ENCODE data around the gene FAM229B. TPM values are rescaled to one million over a fixed set of nuclear protein-coding genes. Genes with fewer than 3 reads are reported as not detected.
A peak's percentile ranks its signal among the peaks of the same experiment; 100 is the strongest.
"Not testable (repeated sequence)": the region's sequence is repeated elsewhere in the genome, so short reads cannot be mapped to it uniquely, and the experiment has no call there.

FAM229B gene, protein sequence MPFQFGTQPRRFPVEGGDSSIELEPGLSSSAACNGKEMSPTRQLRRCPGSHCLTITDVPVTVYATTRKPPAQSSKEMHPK
- 10 to 100 TPM in 11 of 12 donors, not detected in 1; 15.9 to 32.5 (median 20.1) TPM for polyA plus RNA-seq (ENCODE audit: insufficient read length in 12 of 12)
- long read RNA-seq, donor 1, transcript FAM229B-201 (4 exons, 2,543 nt) = major isoform, 19 of 19 reads
- long read RNA-seq, donor 1, partial matches to known transcripts = 0 of 19 reads
- long read RNA-seq, donor 1, other reads (novel, unspliced or antisense) = 0 of 19 reads
- long read RNA-seq, donor 2, transcript FAM229B-201 (4 exons, 2,543 nt) = major isoform, 12 of 12 reads
- long read RNA-seq, donor 2, partial matches to known transcripts = 0 of 12 reads
- long read RNA-seq, donor 2, other reads (novel, unspliced or antisense) = 0 of 12 reads
- long read RNA-seq, donor 3, transcript FAM229B-201 (4 exons, 2,543 nt) = major isoform, 5 of 5 reads
- long read RNA-seq, donor 3, partial matches to known transcripts = 0 of 5 reads
- long read RNA-seq, donor 3, other reads (novel, unspliced or antisense) = 0 of 5 reads
- long read RNA-seq, donor 4, transcript FAM229B-201 (4 exons, 2,543 nt) = major isoform, 6 of 6 reads
- long read RNA-seq, donor 4, partial matches to known transcripts = 0 of 6 reads
- long read RNA-seq, donor 4, other reads (novel, unspliced or antisense) = 0 of 6 reads
- long read RNA-seq, donor 5, transcript FAM229B-201 (4 exons, 2,543 nt) = major isoform, 21 of 21 reads
- long read RNA-seq, donor 5, partial matches to known transcripts = 0 of 21 reads
- long read RNA-seq, donor 5, other reads (novel, unspliced or antisense) = 0 of 21 reads
- long read RNA-seq, donor 6, transcript FAM229B-201 (4 exons, 2,543 nt) = major isoform, 8 of 8 reads
- long read RNA-seq, donor 6, partial matches to known transcripts = 0 of 8 reads
- long read RNA-seq, donor 6, other reads (novel, unspliced or antisense) = 0 of 8 reads
- long read RNA-seq, donor 7, transcript FAM229B-201 (4 exons, 2,543 nt) = major isoform, 12 of 12 reads
- long read RNA-seq, donor 7, partial matches to known transcripts = 0 of 12 reads
- long read RNA-seq, donor 7, other reads (novel, unspliced or antisense) = 0 of 12 reads
- long read RNA-seq, donor 8, transcript FAM229B-201 (4 exons, 2,543 nt) = major isoform, 17 of 17 reads
- long read RNA-seq, donor 8, partial matches to known transcripts = 0 of 17 reads
- long read RNA-seq, donor 8, other reads (novel, unspliced or antisense) = 0 of 17 reads
- long read RNA-seq, donor 9, transcript FAM229B-201 (4 exons, 2,543 nt) = major isoform, 9 of 9 reads
- long read RNA-seq, donor 9, partial matches to known transcripts = 0 of 9 reads
- long read RNA-seq, donor 9, other reads (novel, unspliced or antisense) = 0 of 9 reads
- long read RNA-seq, donor 10, transcript FAM229B-201 (4 exons, 2,543 nt) = major isoform, 9 of 9 reads
- long read RNA-seq, donor 10, partial matches to known transcripts = 0 of 9 reads
- long read RNA-seq, donor 10, other reads (novel, unspliced or antisense) = 0 of 9 reads
- long read RNA-seq, donor 11, transcript FAM229B-201 (4 exons, 2,543 nt) = major isoform, 12 of 12 reads
- long read RNA-seq, donor 11, partial matches to known transcripts = 0 of 12 reads
- long read RNA-seq, donor 11, other reads (novel, unspliced or antisense) = 0 of 12 reads

DNA sequence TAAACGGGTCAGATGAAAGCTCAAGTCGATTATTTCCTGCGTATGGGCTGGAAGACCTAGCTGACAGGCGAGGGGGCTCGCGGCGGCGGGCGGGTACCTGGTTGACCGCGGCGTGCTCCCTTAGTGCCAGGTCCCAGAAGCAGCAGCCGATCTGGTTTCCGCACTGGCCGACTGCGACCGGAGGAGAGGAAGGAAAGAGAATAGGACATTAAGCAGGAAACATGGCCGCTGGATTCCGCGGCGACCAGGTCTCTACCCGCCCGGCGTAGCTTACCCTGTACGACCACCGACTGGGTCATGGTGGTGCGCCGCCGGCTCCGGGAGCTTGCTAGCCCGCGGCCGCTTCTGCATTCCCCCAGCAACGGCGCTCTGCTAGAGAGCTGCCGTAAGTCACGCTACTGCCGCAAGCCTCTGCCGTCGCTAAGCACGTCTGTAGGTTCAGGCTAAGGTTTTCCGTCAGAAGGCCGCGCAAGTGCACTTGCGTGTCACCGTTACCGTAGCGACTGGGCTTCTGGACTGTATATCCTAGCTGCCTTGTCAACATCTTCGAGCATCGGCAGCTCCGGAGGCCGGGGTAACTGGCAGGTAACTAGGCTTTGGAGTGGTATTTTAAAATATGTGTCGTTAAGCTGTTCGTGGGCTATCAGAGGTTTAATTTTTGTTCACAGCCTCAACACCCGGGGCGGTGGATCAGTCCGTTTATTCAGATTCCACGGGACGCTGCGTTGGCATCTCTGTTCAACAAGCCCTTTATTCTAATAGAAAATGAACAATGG is at the start of gene FAM229B, which contains the start of gene TUBE1:
Gene FAM229B (plus strand): TSS at position 456 of the 776 bp plus-strand sequence. CDS start 11,693 bp downstream, outside the sequence.
Gene TUBE1 (minus strand): TSS at position 347 of the 776 bp plus-strand sequence. CDS start 48 bp downstream, at position 299.
- peak; percentile 96 for DNase-seq

DNA sequence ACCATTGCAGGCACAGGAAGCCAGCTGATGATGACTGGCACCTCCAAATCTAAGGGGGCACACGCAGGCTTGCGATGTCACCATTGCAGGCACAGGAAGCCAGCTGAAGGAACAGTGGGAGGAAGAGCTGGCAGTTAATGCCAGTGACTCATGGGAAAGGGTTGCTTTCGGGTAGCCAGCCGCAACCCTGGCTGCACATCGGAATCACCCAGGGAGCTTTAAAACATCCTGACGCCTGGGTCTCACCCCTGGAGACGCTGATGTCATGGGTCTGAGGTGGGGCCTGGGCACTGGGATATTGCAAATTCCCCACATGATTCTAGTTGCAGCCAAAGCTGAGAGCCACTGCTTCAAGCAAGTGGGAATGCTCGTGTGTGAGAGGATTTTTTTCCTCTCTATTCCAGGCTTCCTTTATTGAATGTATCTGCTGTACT is 49.6 kb upstream of the FAM229B start:
- DNase-seq = no peak

DNA sequence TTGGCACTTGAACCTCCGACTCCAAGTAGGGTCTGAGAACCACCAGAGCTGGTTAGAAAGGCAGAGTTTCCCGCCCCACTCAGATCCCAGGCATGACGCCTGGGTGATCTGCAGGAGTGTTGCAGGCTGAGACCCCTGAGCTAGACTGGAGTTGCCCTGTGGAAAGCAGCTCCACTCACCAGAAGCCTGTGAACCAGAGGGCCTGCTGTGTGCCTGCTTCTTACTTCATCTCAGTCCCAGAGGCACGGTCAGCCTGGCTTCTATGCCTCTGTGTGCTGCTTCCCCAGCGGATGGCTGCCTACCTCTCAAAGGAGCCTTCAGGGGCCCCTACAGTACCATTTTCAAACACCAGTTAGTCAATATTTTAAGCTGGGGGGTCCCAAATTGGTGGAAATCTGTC is 49.1 kb upstream of the FAM229B start:
- DNase-seq = no peak

DNA sequence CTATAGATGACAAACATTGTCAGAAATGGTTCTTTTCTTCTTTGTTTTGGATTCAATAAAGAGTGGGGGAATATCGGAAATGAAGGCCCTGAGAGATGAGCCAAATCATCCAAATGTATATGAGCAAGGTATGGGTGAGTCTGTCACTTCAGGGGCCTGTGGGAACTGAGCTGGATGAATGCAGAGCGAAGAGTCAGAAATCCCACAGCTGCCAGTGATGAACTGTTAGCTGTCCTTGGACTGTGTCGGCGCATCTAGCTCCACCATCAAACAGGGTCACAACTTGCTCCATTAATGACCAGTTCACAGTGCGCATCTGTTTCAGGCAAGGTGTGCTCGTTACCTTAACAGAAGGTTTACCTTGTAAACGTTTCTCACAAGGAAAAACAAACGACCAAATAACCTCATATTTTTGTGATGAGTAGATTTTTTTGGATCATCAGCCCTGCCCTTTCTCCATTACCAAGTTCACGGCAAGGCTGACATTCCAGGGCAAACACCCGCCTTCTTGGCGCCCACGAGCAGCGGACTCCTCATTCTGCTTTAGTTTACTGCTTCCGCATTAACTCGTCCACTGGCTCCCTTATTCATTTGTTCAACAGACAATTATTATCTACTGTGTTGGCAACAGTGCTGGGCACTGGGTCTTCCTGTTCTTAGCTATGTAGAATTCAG is 48.5 kb upstream of the FAM229B start:
- DNase-seq = no peak

DNA sequence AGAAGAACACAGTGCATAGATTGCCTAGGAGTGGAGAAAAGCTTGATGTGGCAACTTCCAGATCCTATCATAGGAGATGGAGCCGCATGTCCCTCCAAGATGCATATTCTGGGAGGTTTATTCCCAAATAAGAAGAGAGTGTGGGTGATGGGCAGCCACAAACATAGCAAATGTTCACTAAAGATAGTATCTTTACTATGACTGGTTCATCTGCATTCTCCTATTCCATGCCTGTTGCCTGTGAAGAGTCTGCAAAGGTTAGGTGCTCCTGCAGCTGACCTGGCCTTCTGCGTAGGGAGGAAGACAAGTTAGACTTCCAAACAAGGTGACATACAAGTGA is 48.0 kb upstream of the FAM229B start:
- DNase-seq = no peak

DNA sequence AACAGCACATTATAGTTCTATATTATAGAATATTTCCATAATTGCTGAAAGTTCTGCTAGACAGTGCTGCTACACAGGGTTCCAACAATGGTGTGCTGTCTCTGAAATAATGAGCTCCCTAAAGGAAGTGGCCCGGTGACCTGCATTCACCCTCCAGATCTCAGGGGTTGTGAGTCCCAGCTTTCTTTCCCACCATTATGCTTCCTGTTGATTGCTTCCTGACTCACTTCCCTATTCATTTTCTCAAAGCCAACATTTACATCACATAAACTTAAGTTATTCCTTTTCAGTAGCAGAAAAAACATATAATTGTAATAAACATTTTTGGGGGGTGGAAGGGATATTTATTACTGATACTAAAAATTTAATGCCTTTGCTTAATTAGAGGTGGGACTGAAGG is 46.4 kb upstream of the FAM229B start:
- no peak for DNase-seq

DNA sequence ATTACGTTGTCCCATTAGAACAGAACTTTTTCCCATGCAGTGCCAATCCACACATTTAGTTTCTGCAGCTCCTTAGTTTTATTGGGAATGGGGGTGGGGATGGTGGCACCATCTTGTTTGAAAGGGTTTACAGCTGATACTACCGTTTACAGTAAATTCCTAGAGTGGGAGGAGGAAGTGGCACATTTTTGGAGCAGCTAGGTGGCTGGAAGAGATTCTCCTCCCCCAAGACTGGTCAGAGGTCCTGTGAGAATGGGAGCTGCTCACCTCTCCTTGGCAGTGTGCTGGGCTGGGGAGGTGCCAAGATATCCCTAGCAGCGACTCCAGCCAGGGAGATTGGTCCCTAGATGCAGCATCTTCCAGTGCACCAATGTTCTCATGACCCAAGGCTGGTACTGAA is 45.9 kb upstream of the FAM229B start:
- no peak for DNase-seq

DNA sequence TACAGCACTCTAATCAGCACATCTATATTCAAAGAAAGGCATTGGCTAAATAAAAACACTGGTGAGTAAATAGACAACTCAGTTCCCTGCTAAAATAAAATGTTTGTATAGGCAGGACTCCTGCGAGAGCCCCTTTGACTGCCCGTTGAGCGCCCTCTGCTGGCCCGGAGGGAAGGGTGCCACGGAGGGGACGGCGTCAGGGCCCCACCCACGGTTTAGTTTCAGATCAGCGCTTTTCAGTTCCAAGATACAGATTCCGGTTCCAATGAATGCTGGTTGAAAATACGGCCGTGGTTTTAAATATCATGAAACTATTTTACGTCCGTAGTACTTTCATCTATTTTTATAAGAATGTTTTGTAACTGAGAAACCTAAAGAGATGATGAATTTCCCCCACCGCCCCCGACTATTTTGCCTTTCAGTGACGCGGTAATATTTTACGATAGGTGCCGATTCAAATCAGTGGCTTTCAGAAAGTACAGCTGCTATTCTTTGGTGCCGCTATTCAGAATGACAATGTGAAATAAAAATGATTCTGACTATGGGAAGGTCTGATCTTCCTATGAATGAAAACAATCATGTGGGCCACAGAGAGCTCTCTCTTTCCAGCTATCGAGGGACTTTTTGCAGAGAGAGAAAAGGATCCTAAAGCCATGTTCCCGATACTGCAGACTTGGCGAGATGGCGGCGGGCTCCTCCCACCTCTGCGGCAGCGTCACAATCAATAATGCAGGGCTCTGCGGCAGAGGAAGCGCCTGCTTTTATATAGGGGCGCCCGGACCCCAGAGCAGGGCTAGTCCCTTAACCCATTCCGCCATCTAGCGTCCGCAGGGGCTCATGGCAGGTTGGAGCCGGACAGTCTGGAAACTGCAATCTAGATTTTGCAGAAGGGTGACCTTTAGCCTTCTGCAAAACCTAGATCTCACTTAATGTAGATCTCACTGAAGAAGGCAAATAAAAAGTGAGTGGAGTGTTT is 44.1 kb upstream of the FAM229B start:
- DNase-seq = peak; percentile 94

DNA sequence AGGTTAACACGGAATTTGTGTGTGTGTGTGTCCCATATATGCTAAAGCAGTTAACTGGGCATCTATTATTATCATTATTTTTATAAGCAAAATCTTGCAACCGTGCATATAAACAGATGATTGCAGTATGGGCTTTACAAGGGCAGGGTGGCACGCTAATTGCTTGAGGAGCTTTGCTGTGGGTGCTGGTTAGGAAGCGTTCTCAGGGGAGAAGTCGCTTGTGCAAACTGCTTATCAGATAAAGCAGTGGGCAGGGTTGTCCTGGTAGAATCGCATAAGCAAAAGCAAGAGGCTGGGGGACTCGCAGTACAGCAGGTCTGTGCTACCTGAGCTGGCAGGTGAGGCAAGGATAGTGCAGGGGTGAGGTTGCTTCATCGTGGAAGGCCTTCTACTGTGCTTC is 43.2 kb upstream of the FAM229B start:
- DNase-seq = no peak

DNA sequence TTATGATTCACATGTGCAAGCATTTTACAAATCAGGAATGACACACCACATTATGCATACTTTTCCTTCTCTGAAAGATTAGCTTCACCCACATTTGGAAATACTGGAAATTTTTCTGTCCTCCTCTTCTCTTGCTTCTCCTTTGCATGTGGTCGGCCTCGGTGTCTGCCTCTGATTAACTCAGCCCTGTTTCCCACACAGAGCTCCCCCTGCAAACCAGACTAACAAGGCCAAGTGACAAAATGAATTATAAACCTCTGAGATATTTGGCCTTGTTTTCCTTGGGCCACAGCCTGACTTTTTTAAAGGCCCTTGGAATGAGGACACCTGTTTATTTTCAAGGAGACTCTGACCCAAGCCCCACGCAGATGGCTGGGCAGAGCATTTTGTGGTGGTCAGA is 42.5 kb upstream of the FAM229B start:
- no peak for DNase-seq

DNA sequence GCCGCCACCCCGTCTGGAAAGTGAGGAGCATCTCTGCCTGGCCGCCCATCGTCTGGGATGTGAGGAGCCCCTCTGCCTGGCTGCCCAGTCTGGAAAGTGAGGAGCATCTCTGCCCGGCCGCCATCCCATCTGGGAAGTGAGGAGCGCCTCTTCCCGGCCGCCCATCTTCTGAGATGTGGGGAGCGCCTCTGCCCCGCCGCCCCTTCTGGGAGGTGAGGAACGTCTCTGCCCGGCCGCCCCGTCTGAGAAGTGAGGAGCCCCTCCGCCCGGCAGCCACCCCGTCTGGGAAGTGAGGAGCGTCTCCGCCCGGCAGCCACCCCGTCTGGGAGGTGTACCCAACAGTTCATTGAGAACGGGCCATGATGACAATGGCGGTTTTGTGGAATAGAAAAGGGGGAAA is 39.9 kb upstream of the FAM229B start:
- not testable (repeated sequence) for DNase-seq

DNA sequence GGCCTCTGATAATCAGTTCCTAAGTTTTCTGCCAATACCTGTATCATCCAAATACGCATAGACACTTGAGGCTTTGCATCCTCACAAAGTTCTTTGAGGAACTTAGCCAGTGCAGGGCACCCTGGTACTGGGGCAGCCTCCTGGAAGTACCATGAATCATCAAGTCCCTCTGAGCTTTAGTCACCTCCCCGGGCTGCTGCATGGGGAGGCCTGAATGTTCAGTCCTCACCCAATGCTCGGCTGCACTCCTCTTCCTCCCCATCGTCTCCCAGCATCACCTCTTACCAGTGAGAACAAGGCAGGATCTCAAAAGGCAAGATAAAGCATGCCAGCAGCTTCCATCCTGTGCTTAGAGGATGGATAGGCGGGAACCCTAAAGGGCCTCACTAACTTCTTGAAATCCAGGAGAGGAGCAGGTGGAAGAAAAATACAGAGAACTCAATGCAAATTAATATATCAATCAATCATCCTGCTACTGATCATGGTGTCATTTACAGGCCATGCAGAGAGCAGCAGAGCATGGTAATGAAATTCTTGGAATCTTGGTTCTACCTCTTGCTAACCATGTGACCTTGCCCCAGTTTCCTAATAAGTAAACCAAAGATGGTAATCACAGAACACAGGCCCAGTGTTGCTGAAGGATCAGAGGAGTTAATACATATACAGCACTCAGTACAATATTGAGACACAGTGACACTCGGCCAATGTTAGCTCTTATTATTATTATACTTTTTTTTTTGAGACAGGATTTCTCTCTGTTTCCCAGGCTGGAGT is 38.2 kb upstream of the FAM229B start:
- no peak for DNase-seq

DNA sequence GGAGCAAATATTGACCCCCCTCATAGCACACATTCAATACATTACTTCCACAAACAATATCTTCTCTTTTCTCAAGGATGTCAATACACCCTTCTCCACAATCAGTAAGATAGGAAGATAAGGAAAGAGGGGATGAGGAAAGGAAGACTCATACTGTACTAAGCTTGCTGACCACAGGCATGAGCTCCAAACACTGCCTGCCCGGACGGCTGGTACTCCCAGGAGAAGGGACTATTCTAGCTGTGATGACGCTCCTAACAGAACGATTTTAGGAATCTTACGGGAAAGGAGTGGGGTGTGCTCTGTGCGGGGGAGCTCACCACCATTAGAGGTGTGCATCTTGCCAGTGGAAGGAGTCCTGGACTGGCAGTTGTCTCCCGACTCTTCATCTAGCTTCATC is 37.4 kb upstream of the FAM229B start:
- DNase-seq = no peak

DNA sequence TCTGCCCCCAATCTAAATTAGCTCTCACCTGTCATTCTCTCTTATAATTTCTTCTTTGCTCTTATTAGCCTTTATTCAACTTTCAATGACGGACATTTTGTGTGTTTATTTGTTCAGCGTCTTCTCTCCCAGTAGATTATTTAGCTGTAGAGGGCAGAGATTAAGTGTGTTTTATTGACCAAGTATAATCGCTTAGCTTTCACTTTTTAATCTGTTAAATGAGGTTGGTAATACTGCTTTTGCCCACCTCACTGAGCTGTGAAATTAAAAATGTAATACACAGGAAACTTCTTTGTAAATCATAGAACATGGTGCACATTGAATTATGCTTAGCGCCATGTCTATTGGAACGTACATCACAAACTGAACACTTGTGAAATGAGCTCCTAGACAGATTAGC is 37.0 kb upstream of the FAM229B start:
- DNase-seq = no peak

DNA sequence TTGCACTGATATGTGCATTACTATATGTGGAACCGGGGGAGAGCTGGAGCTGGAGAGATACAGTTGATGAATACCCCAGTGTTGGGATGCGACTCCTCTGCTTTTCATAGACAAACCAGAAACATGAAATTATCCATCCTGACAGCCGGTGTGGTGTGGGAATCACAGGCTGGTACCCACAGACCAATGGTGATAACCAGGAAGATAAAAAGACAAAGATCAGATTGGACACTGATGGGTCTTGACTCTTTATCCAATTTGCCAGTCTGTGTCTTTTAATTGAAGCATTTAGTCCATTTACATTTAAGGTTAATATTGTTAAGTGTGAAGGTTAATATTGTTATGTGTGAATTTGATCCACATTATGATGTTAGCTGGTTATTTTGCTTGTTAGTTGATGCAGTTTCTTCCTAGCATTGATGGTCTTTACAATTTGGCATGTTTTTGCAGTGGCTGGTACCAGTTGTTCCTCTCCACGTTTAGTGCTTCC is 36.1 kb upstream of the FAM229B start:
- DNase-seq = not testable (repeated sequence)

DNA sequence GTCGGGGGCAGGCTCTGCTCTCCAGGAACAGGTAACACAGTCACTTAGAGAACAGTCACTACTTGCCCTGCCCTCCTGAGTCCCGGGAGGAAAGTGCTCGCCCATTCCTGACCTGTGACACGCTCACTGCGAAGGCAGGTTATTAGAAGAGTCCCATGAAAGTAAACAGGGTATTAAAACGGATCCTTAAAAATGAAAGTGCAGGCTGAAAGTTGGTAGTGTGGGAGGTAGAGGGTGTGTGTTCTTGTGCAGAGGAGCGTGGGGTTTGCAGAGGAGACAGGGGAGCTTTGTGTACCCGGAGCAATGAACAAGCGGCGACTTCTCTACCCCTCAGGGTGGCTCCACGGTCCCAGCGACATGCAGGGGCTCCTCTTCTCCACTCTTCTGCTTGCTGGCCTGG is 33.4 kb upstream of the FAM229B start, which contains the start of gene CCN6:
Gene CCN6 (plus strand): TSS at position 104 of the 400 bp plus-strand sequence. CDS start 254 bp downstream, at position 358.
- no peak for DNase-seq

DNA sequence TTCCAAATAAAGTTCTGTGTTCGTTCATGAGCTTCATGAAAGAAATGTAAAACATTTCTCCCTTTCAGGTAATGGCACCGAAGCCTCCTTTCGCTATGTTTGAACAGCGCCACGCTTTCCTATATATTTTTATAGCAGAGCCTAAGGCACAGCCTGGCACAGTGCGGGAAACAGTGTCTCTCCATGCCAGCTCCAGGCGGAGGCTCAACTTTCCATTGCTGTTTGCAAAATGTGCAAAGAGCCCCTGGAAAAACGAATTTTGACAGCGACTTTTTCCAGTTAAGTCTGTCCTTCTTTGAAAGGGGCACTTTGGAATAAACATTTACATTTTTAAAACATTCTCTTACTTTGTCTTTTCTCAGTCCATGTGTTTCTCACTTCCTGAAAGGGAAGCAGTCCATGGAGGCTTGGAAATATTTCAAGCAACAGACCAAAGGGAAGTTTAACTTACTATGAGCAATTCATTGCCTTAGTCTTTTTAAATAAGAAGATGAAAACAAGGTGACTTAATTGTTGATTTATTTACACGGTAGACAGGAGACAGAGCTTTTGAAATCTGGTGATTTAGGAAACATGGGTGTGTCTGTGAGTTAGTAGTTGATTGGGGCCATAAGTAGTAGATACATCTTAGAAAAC is 32.7 kb upstream of the FAM229B start:
- DNase-seq = no peak

Data from muscle of arm (tissue), 14 donors.